ENCODE results near the gene TBCK. TPM values are rescaled to one million over a fixed set of nuclear protein-coding genes. Genes with fewer than 3 reads are reported as not detected.

Gene TBCK
- total and polyA plus RNA-seq, 2 of the 8 experiments (the other 6 are each of a cell fraction or from before 2014, with no cell fraction given) = 10.2 to 18.7 TPM

DNA sequence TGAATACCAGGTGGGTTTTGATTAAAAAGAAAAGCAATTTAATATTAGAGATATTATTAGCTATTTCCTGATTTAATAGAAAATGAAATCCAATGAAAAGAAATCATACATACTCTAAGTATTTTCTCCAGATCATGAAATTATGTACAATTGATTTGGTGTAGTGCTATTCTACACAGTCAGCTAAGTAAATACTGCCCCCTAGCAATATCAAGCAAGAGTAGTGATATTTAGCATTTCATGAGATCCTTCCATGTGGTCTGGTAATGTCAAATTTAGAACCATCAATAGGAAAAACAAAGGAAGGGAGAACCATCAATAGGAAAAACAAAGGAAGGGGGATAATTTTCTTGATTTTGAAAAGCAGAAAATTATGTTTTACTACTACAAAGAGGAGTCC, 114.6 kb downstream of the TBCK start:
- no peak for FAIRE-seq
- TF ChIP-seq RAD21 (IDR thresholded peaks at IDR 0.05 in 1 of 2, conservative IDR thresholded peaks at IDR 0.05 in 1 of 2; ENCODE audit: low read depth in 2 of 2, low read length in 2 of 2) (peak; percentile 60 to 71), RNF2 (IDR thresholded peaks at IDR 0.05; ENCODE audit: borderline replicate concordance, low read depth, low read length, missing control alignments, poor library complexity, severe bottlenecking) (no peak), CTCF (IDR thresholded peaks at IDR 0.05; ENCODE audit: control extremely low read depth in 1 of 3, insufficient read depth in 1 of 3, low read depth in 1 of 3, low read length in 3 of 3) (peak in 2 of 3 experiments; percentile 21 to 45; a peak in 2 of 4 replicates)
- no peak overlapping the region for H2BK120ac ChIP-seq (replicated peaks; ENCODE audit: low read depth, low read length)
- H3K79me2 ChIP-seq (ENCODE audit: control insufficient read depth in 1 of 2, insufficient read depth in 2 of 2, low read length in 2 of 2) = no peaks in the 10 kb centered on the region
- H3K23me2 ChIP-seq (ENCODE audit: low read depth, low read length) = no peaks in the 10 kb centered on the region
- H2BK12ac ChIP-seq (ENCODE audit: low read depth, low read length) = no peak overlapping the region
- H3K27me3 ChIP-seq (replicated peaks in 1 of 4; ENCODE audit: control insufficient read depth in 3 of 4, extremely low read depth in 1 of 4, insufficient read depth in 3 of 4, low read length in 3 of 4) = no peaks in the 10 kb centered on the region
- no peak overlapping the region for H2BK20ac ChIP-seq (ENCODE audit: low read length)
- H3K27ac ChIP-seq (ENCODE audit: low read depth, low read length) = no peak overlapping the region
- no peaks in the 10 kb centered on the region for H3K9me3 ChIP-seq (ENCODE audit: insufficient read depth in 2 of 2, low read depth in 1 of 2, low read length in 1 of 2)
- H2BK15ac ChIP-seq (ENCODE audit: low read length) = no peak overlapping the region
- H3K14ac ChIP-seq (ENCODE audit: insufficient read length) = no peak overlapping the region
- no peak overlapping the region for H3K9ac ChIP-seq (replicated peaks in 1 of 4; ENCODE audit: extremely low read depth in 1 of 4, low read depth in 3 of 4, low read length in 3 of 4)
- no peak overlapping the region for H2AFZ ChIP-seq (ENCODE audit: low read length)
- no peak overlapping the region for H3K56ac ChIP-seq (replicated peaks; ENCODE audit: insufficient read length, low read depth, low read length)
- H4K8ac ChIP-seq (ENCODE audit: extremely low read depth, insufficient read depth, low read length) = no peak overlapping the region
- no peak overlapping the region for H3K23ac ChIP-seq (ENCODE audit: insufficient read length)
- no peak overlapping the region for H4K5ac ChIP-seq (ENCODE audit: insufficient read length, low read depth, low read length)
- H3K4me2 ChIP-seq (ENCODE audit: insufficient read depth in 1 of 2, low read depth in 2 of 2, low read length in 2 of 2) = no peak overlapping the region
- H4K20me1 ChIP-seq (replicated peaks in 1 of 2; ENCODE audit: control insufficient read depth in 1 of 2, insufficient read depth in 2 of 2, low read length in 2 of 2) = no peaks in the 10 kb centered on the region
- no peaks in the 10 kb centered on the region for H3K36me3 ChIP-seq (ENCODE audit: control insufficient read depth in 2 of 4, insufficient read depth in 4 of 4, low read length in 3 of 4)
- ChIA-PET CTCF (ENCODE audit: partially characterized antibody) (interaction anchor here (1.0 to 1.4 kb wide), 3 partner anchors 97 to 418 kb away, joined by 3 to 4 read pairs (median 3); no protein-coding TSS in a partner anchor), POLR2A (ENCODE audit: partially characterized antibody) (no interaction called here)
- no peak overlapping the region for H4K91ac ChIP-seq (replicated peaks; ENCODE audit: insufficient read length, low read length)
- no peaks in the 10 kb centered on the region for H3K4me1 ChIP-seq (replicated peaks in 1 of 4; ENCODE audit: control insufficient read depth in 3 of 4, insufficient read depth in 4 of 4, low read length in 3 of 4)
- no peak overlapping the region for H3K4ac ChIP-seq (replicated peaks; ENCODE audit: insufficient read length, low read depth, low read length)
- no peak for DNase-seq (ENCODE audit: low read depth in 1 of 2, low spot score in 2 of 2)
- H3K79me1 ChIP-seq (ENCODE audit: low read depth, low read length) = no peaks in the 10 kb centered on the region
- no peak overlapping the region for H3K18ac ChIP-seq (ENCODE audit: extremely low read depth, low read length)
- no peak overlapping the region for H2BK5ac ChIP-seq (ENCODE audit: low read depth, low read length)
- no peak overlapping the region for H3K4me3 ChIP-seq (ENCODE audit: extremely low read depth in 1 of 4, insufficient read depth in 2 of 4, low read depth in 3 of 4, low read length in 4 of 4)
- no peak overlapping the region for H2AK5ac ChIP-seq (ENCODE audit: low read depth, low read length)
